Neuron (in vitro differentiated cells): ENCODE data around the gene MEIS2.
A peak's percentile ranks its signal among the peaks of the same experiment; 100 is the strongest.

Experiments
- H2AFZ ChIP-seq: one replicate; pipeline ENCODE4 v1.6.1; 2013; ENCODE audit warnings: low read depth, mild to moderate bottlenecking, inconsistent platforms, low read length, moderate library complexity
- H3K27me3 ChIP-seq: one replicate; pipeline ENCODE4 v1.6.1; 2013; ENCODE audit warnings: low read length; ENCODE audit not compliant: insufficient read depth
- H3K36me3 ChIP-seq: one replicate; pipeline ENCODE4 v1.6.1; 2013; ENCODE audit warnings: low read length; ENCODE audit not compliant: insufficient read depth
- H3K4me1 ChIP-seq: one replicate; pipeline ENCODE4 v1.6.1; 2013; ENCODE audit warnings: low read length; ENCODE audit not compliant: insufficient read depth
- H3K4me3 ChIP-seq: 2 replicates; pipeline ENCODE4 v1.5.1; 2013; ENCODE audit warnings: mild to moderate bottlenecking, low read length, moderate library complexity
- H3K9me3 ChIP-seq: one replicate; pipeline ENCODE4 v1.6.1; 2013; ENCODE audit warnings: low read length

MEIS2 gene

GRCh38 chr15:36884518-36884875 is 215.9 kb downstream of the MEIS2 start:
- Histone ChIP-seq H3K36me3 (no peaks in the 10 kb centered on the region), H3K9me3 (no peaks in the 10 kb centered on the region), H2AFZ (peak overlapping the region; percentile 15), H3K4me3 (peak overlapping the region; percentile 46), H3K4me1 (peaks cover 35% of the 10 kb centered on the region), H3K27me3 (peaks cover 27% of the 10 kb centered on the region)

DNA sequence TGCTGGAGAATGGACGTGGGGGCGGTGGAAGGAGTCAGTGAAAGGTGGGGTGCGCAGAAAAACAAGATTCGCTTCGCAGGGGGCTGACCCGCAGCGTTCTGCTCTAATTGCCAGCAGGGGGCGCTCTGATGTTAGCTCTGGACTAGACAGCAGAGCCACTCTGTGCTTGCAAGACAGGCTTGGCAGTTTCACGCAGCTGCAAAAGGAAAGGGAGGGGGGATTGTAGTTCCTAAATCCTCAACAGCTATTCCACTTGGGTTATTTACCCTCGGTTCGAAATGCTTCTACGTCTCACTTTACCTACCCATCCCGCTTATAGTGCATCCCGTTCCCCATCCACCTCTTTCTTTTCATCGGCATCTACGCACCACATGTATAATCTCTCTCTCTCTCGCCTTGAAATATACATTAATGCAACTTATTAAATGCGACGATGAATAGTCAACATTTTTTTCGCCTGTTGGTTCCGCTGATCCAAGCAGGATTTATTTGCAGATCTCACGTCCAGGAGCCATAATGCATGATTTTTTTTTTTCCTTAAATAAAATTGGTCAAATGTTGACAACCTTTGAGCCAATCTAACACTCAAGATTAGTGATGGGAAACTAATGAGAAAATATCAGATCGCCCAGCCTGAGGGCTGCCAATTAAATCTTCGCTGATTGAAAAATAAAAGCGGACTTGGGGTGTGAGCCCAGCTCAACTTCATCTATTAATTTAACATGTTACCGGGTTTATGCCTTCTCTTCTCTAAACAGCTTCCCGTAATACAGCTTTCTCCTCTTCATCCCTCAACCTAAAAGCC is 216.4 kb downstream of the MEIS2 start:
- Histone ChIP-seq H3K4me1 (peaks cover 35% of the 10 kb centered on the region), H3K36me3 (no peaks in the 10 kb centered on the region), H3K27me3 (peaks cover 27% of the 10 kb centered on the region), H2AFZ (peak overlapping the region; percentile 6), H3K9me3 (no peaks in the 10 kb centered on the region), H3K4me3 (peak overlapping the region; percentile 46)

DNA sequence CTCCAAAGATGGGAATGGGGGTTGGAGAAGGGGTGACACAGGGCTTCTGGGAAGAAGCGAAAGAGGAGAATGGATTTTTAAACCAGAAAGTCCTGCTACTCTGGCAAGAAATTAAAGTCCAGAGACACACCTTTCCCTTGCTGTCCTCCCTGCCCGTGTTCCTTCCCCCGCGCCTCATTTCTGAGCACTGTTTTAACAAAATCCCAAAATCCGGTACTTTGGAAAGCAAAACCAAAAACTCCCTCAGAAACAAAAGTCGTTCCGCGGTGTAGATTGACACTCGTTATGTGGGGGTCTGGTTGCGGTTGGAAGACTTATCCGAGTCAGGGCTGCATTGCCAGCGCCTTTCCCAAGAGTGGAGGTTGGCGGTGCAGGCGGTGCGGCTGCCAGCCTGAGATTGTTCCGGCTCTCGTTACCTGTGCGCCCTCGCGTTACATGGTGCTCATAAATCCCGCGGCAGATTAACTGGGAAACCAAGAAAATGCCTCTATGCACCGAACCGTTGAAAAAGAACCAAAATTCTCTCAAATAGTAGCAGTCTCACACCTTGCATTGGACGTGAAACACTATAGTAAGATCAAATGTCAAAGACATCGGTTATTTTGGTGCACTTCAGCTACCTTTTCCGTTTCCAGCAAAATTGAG is 217.7 kb downstream of the MEIS2 start:
- Histone ChIP-seq H3K9me3 (no peaks in the 10 kb centered on the region), H3K4me1 (peaks cover 34% of the 10 kb centered on the region), H3K27me3 (peaks cover 22% of the 10 kb centered on the region), H3K4me3 (no peak overlapping the region), H2AFZ (no peak overlapping the region), H3K36me3 (no peaks in the 10 kb centered on the region)

GRCh38 chr15:36882056-36882455 is 218.3 kb downstream of the MEIS2 start:
- H3K4me1 ChIP-seq: peaks cover 28% of the 10 kb centered on the region
- no peak overlapping the region for H2AFZ ChIP-seq
- no peaks in the 10 kb centered on the region for H3K9me3 ChIP-seq
- no peak overlapping the region for H3K4me3 ChIP-seq
- no peaks in the 10 kb centered on the region for H3K36me3 ChIP-seq
- peaks cover 17% of the 10 kb centered on the region for H3K27me3 ChIP-seq

GRCh38 chr15:36881516-36881915 is 218.8 kb downstream of the MEIS2 start:
- H3K36me3 ChIP-seq: no peaks in the 10 kb centered on the region
- H3K27me3 ChIP-seq: peaks cover 15% of the 10 kb centered on the region
- H3K9me3 ChIP-seq: no peaks in the 10 kb centered on the region
- H2AFZ ChIP-seq: no peak overlapping the region
- H3K4me1 ChIP-seq: peaks cover 27% of the 10 kb centered on the region
- no peak overlapping the region for H3K4me3 ChIP-seq

DNA sequence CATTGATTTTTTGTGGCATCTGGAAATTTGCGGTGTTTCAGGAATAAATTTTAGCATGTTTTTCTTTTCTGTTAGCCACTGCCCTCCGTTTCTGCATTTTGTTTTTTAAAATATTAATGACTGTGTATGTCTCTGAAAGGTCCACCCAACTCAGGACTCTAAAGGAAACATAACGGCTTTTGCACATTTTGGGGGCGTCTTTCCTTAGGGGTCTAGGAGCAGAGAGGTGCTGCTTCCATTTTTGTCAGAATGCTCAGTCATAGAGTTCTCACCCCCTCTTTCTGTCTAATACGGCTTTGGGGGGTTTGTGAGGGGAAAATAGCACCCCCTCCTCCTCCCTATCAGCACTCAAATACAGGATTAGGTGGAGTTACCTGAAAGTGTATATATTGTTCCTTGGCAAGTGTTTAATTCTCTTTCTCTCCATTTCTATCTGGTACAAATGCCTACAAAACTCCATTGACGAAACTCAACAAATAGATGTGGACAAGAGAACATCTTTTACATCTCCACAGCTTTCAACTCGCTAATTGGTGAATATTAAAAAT is 219.4 kb downstream of the MEIS2 start:
- peaks cover 12% of the 10 kb centered on the region for H3K27me3 ChIP-seq
- H3K9me3 ChIP-seq: no peaks in the 10 kb centered on the region
- no peaks in the 10 kb centered on the region for H3K36me3 ChIP-seq
- no peak overlapping the region for H3K4me3 ChIP-seq
- H2AFZ ChIP-seq: no peak overlapping the region
- peaks cover 25% of the 10 kb centered on the region for H3K4me1 ChIP-seq

DNA sequence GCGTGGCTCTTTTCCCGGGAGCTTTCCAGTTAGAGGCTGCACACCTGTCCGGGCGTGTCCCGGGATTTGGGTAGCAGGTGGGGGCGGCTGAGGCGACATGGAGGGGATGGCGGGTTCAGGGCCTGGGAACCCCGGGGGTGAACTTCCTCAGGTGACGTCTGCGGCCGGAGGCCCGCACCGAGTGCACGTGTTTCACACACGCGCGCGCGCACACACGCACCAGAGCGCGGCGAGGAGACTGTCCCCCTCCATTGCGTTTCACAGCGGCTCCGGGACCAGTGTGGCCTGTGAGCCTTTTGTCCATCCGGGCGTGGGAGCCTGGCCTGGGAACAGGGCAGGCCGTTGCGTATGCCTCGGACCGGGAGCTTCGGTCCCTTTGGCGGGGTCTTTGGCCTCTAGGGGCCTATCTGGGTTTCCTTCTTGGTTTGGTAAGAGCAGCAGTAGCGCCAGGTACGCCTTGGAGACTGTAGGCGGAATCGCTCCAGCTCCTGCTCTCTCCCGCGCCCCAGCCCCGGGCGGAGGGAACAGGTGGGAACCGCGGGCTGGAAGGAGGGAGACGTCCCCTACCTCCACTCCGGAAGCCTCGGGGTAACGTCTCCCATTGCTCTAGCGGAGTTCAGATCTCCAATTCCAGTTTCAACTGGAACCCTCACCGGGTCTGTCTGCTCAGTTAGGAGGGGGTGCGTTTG is 220.0 kb downstream of the MEIS2 start:
- Histone ChIP-seq H3K4me1 (peaks cover 21% of the 10 kb centered on the region), H3K27me3 (peaks cover 12% of the 10 kb centered on the region), H3K36me3 (no peaks in the 10 kb centered on the region), H3K4me3 (no peak overlapping the region), H2AFZ (no peak overlapping the region), H3K9me3 (no peaks in the 10 kb centered on the region)

DNA sequence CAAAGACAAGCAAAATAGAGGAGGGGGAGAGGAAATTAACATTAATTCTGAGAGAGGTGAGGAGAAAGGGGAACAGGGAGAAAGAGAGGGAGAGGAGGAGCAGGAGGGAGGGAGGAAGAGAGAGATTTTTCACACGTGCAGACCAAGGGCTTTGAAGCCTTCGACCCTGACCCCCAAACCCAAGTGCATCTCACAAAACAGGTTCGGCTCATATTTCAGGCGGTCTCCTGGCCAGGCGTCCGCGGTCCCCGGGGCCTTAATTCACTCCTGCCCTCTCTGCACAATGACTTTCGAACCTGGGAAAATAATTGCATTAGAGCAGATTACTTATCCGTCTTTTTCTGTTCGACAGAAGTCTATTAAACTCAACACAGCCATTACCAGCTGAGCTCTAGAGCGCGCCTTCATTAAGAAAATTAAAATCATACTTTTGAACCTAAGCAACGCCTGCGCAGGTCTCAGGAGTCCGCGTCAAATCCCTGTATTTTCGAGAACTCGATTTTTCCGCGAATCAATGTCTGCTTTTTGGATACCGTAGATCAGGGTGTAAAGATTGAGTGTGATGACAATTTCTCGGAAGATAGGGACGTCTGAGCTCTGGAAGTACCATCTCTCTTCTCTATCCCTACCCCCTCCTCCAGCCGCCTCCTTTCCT is 220.7 kb downstream of the MEIS2 start:
- Histone ChIP-seq H3K27me3 (peaks cover 7% of the 10 kb centered on the region), H3K9me3 (no peaks in the 10 kb centered on the region), H3K4me3 (no peak overlapping the region), H3K4me1 (peaks cover 19% of the 10 kb centered on the region), H2AFZ (no peak overlapping the region), H3K36me3 (no peaks in the 10 kb centered on the region)

GRCh38 chr15:36878684-36879262 is 221.6 kb downstream of the MEIS2 start:
- H3K27me3 ChIP-seq: peaks cover 7% of the 10 kb centered on the region
- H3K9me3 ChIP-seq: no peaks in the 10 kb centered on the region
- no peak overlapping the region for H3K4me3 ChIP-seq

DNA sequence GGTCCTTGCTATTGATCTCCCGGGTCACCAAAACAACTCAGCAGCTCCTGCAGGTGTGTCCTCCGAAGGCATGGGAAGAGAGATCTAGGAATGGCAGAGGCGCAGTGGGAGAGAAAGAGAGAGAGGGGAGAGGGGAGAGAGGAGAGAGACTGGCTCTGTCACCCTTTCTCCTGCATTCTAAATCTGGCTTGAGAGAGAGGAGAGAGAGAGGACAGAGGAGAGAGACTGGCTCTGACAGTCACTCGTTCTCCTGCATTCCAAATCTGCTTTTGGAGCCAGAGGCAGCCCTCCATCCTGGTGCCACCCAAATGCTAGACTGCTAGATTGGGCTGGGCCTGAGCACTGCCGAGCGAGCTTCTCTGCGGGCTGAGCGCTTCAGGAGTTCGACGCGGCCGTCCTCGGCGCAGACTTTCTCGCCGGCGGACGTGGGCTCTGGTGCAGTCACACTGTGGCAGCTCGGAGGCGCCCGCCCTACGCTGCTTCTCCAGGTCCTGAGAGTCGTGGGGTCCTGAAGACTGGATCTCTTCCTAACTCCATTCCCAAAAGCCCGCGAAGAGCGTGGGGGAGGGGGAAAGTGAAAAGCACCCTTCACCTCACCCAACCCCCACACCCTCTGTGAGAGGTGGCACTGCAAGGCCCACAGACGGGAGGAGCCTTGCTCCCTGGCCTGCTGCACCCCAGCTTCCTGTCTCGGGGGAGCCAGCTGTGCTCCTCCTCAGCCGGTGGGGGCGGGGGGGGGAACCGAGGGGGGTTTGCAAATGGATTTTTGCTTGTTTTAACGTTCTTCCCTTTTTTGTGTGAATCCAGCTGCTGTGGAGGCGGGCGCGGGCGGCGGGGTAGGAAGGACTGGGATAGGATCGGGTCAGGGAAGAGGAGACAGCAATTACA is 222.3 kb downstream of the MEIS2 start:
- Histone ChIP-seq H3K36me3 (no peaks in the 10 kb centered on the region), H3K27me3 (peaks cover 7% of the 10 kb centered on the region), H3K4me3 (no peak overlapping the region), H3K9me3 (no peaks in the 10 kb centered on the region), H2AFZ (no peak overlapping the region), H3K4me1 (peaks cover 5% of the 10 kb centered on the region)

More at GRCh38 chr15:36878684-36879262, 221.6 kb downstream of the MEIS2 start:
- no peaks in the 10 kb centered on the region for H3K36me3 ChIP-seq
- no peak overlapping the region for H2AFZ ChIP-seq
- peaks cover 10% of the 10 kb centered on the region for H3K4me1 ChIP-seq

DNA sequence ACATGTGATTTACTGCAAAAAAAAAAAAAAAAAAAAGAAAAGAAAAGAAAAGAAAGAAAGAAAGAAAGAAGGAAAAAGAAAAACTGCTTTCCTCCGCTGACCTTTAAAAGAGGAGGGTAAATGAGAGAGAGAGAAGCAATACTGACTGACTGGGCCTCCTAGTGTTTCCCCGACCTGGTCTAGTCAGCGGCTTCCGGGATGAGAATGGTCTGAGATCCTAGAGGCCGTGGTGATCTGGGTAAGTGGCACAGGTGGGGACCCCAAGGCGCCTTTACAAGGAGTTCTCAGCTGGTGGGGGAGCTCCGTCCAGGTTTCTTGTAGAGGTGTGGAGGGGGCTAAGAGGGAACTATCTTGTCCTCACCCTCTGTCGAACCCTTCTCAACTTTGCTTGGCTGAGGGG is 223.1 kb downstream of the MEIS2 start:
- peaks cover 3% of the 10 kb centered on the region for H3K27me3 ChIP-seq

More for the DNA sequence above, 223.1 kb downstream of the MEIS2 start:
- Histone ChIP-seq H3K9me3 (no peaks in the 10 kb centered on the region), H3K36me3 (no peaks in the 10 kb centered on the region), H3K4me1 (peaks cover 5% of the 10 kb centered on the region), H3K4me3 (no peak overlapping the region), H2AFZ (no peak overlapping the region)
